HEK293T (cell line): ENCODE data around the gene ITGAV.

Experiments used
- CTCF ChIA-PET: fragments of 350-600 bp; formaldehyde crosslinking; extraction: SDS; loops from one replicate; lab custom pipeline; 2021; ENCODE audit warnings: antibody characterized with exemption, inconsistent platforms; lab: Yijun Ruan, JAX
- POLR2A ChIA-PET: fragments of 350-600 bp; formaldehyde crosslinking; extraction: SDS; loops from one replicate; lab custom pipeline; 2020; ENCODE audit warnings: antibody characterized with exemption, inconsistent platforms; lab: Yijun Ruan, JAX
- DNase-seq: peaks from one replicate; pipeline ENCODE4 v3.0.0; 2012; ENCODE audit warnings: mixed read lengths; ENCODE audit errors: extremely low spot score
- ARNT ChIP-seq: fragments of 450-650 bp; IDR thresholded peaks from 2 replicates; pipeline ENCODE4 v1.6.1; 2017; ENCODE audit warnings: mild to moderate bottlenecking
- BHLHE40 ChIP-seq: fragments of 450-650 bp; IDR thresholded peaks from 2 replicates; pipeline ENCODE4 v1.6.1; 2016; ENCODE audit warnings: mild to moderate bottlenecking, moderate library complexity, borderline replicate concordance
- CTBP1 ChIP-seq: fragments of 450-650 bp; IDR thresholded peaks from 2 replicates; pipeline ENCODE4 v1.6.1; 2016; ENCODE audit warnings: borderline replicate concordance
- ELF4 ChIP-seq: fragments of 450-650 bp; IDR thresholded peaks from 2 replicates; pipeline ENCODE4 v1.6.1; 2017; ENCODE audit warnings: antibody characterized with exemption
- FOXA1 ChIP-seq: fragments of 450-650 bp; IDR thresholded peaks from 2 replicates; pipeline ENCODE4 v1.6.1; 2016; ENCODE audit warnings: mild to moderate bottlenecking
- FOXK2 ChIP-seq: fragments of 450-650 bp; IDR thresholded peaks from 2 replicates; pipeline ENCODE4 v1.6.1; 2016; ENCODE audit warnings: mild to moderate bottlenecking
- FOXM1 ChIP-seq: fragments of 450-650 bp; IDR thresholded peaks from 2 replicates; pipeline ENCODE4 v1.6.1; 2017; ENCODE audit warnings: mild to moderate bottlenecking, borderline replicate concordance
- HDGF ChIP-seq: fragments of 450-650 bp; IDR thresholded peaks from 2 replicates; pipeline ENCODE4 v1.6.1; 2017; ENCODE audit warnings: antibody characterized with exemption, borderline replicate concordance
- L3MBTL2 ChIP-seq: fragments of 450-650 bp; conservative IDR thresholded peaks from 2 replicates; pipeline ENCODE4 v1.6.1; 2016; ENCODE audit warnings: mild to moderate bottlenecking
- LEF1 ChIP-seq: fragments of 450-650 bp; IDR thresholded peaks from 2 replicates; pipeline ENCODE4 v1.6.1; 2017; ENCODE audit warnings: mild to moderate bottlenecking, borderline replicate concordance
- NFRKB ChIP-seq: fragments of 450-650 bp; IDR thresholded peaks from 2 replicates; pipeline ENCODE4 v1.6.1; 2016; ENCODE audit warnings: mild to moderate bottlenecking, moderate library complexity
- SP1 ChIP-seq: fragments of 450-650 bp; IDR thresholded peaks from 2 replicates; pipeline ENCODE4 v1.6.1; 2017
- SUZ12 ChIP-seq: fragments of 450-650 bp; IDR thresholded peaks from 2 replicates; pipeline ENCODE4 v1.6.1; 2016; ENCODE audit warnings: mild to moderate bottlenecking
- TARDBP ChIP-seq: fragments of 450-650 bp; IDR thresholded peaks from 2 replicates; pipeline ENCODE4 v1.6.1; 2016
- ZNF384 ChIP-seq: fragments of 450-650 bp; IDR thresholded peaks from 2 replicates; pipeline ENCODE4 v1.6.1; 2016
- TF ChIP-seq, protein P1 (sequence below): fragments of 450-650 bp; IDR thresholded peaks from 2 replicates; pipeline ENCODE4 v1.6.1; 2016

The ITGAV gene

DNA sequence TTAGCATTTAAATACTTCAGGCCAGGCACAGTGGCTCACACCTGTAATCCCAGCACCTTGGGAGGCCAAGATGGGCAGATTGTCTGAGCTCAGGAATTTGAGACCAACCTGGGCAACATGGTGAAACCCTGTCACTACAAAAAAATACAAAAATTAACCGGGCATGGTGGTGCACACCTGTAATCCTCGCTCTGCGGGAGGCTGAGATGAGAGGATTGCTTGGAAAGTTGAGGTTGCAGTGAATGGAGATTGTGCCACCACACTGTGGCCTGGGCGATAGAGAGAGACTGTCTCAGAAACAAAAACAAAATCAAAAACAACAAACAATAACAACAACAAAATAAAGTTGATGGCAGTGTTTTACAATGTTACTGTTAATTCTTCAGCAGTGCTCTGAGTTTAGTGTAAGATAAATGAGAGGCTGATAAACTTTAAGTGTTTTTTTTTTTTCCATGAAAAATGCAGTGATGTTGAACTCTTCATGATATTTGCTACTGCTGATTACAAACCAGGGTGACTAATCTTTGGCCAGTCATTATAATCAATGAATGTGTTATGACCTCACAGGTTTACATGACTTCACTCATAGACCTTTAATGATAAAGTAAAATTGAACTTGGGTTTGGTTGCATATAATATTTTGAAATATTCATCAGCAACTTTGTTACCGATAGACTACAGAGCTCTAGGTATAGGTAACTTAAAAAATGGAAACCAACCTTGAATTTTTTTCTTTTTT, 2.5 kb downstream of the ITGAV start:
- ChIA-PET POLR2A (no interaction called here), CTCF (no interaction called here)
- TF ChIP-seq BHLHE40: no peak
- DNase-seq: no peak

DNA sequence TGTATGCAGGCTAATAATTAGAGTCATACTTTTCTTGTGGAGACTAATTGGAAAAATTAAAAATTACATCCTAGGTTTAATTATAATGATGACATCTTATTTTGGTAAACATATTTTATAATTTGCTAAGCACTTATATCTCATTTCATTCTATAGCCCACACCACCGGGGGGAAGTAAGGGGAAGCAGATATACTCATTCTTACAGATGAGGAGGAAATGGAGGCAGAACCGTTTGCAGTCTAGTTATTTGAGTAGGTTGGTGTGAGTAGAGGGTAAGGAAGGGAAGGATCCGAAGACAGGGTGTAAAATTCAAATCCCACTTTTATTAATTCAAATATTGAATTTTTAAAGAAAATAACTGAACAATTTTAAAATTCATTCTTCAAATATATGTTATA, 3.7 kb downstream of the ITGAV start:
- CTCF ChIA-PET: no interaction called here
- TF ChIP-seq, protein P1, sequence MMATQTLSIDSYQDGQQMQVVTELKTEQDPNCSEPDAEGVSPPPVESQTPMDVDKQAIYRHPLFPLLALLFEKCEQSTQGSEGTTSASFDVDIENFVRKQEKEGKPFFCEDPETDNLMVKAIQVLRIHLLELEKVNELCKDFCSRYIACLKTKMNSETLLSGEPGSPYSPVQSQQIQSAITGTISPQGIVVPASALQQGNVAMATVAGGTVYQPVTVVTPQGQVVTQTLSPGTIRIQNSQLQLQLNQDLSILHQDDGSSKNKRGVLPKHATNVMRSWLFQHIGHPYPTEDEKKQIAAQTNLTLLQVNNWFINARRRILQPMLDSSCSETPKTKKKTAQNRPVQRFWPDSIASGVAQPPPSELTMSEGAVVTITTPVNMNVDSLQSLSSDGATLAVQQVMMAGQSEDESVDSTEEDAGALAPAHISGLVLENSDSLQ: no peak
- no peak for TF ChIP-seq TARDBP
- DNase-seq: no peak
- POLR2A ChIA-PET: no interaction called here

DNA sequence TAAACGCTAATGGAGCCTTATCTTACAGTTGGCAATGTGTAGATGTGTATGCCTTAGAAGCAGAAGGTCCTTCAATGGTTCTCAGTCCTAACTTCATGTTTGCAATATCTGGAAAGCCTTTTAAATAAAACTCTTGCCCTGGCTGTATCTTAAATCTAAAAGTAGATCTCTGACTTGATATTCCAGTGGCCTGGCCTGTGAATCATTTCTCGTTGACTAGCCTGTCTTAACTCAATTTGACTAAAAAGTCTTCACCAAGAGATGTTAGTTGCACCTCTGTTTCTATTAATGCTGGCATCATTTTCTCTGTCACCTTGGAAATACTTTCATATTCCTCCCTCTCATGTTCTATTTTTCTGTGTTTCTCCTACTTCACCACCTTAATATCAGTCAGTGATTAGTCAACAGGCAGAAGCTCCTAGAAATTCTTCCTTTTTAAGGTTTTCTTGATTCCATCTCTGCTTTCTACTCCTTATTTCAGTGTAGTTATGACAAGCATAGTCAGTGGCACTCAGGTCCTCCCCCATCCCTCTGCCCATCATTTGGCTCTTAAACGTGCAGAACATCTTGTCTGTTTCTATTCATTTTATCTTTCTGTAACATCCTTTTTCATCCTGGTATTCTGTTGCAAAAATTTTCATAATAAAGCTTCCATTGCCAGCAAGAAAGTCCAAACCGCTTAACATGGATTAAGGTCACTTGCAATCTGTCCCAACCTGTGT, 4.3 kb downstream of the ITGAV start:
- no peak for TF ChIP-seq FOXA1
- TF ChIP-seq BHLHE40: no peak
- TF ChIP-seq FOXM1: no peak
- TF ChIP-seq ZNF384: no peak
- no peak for TF ChIP-seq CTBP1
- TF ChIP-seq SP1: no peak
- TF ChIP-seq FOXK2: no peak
- TF ChIP-seq NFRKB: no peak
- TF ChIP-seq, protein P1: no peak
- TF ChIP-seq LEF1: no peak
- TF ChIP-seq ELF4: no peak
- TF ChIP-seq L3MBTL2: no peak
- ChIA-PET POLR2A (no interaction called here), CTCF (no interaction called here)
- DNase-seq: no peak

DNA sequence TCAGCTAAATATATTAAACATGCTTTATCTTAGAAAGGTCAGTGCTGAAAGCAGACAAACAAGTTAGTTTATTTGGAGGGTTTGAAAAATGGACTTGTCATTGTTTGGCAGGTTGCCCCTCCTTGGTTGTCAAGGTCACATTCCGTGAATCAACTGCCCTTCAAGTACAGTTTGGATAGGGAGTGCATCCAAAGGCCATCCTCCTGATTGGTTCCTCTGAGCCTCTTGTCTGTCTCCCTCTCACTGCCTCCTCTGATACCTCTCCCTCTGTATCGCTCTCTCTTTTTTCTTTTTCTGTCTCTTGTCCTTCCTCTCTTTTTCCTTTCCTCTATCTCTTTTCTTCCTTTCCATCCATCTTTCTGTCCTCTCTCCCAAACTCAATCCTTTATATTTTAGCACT, 5.4 kb downstream of the ITGAV start:
- no peak for TF ChIP-seq FOXA1
- TF ChIP-seq LEF1: no peak
- TF ChIP-seq, protein P1: no peak
- no peak for TF ChIP-seq HDGF
- TF ChIP-seq SP1: no peak
- no peak for TF ChIP-seq ARNT
- no peak for TF ChIP-seq FOXM1
- no peak for TF ChIP-seq TARDBP
- no peak for TF ChIP-seq FOXK2
- TF ChIP-seq ZNF384: no peak
- no peak for TF ChIP-seq SUZ12
- TF ChIP-seq BHLHE40: no peak
- TF ChIP-seq ELF4: no peak
- no peak for TF ChIP-seq L3MBTL2
- no peak for TF ChIP-seq NFRKB
- no peak for TF ChIP-seq CTBP1
- CTCF ChIA-PET: no interaction called here
- no peak for DNase-seq
- POLR2A ChIA-PET: no interaction called here

DNA sequence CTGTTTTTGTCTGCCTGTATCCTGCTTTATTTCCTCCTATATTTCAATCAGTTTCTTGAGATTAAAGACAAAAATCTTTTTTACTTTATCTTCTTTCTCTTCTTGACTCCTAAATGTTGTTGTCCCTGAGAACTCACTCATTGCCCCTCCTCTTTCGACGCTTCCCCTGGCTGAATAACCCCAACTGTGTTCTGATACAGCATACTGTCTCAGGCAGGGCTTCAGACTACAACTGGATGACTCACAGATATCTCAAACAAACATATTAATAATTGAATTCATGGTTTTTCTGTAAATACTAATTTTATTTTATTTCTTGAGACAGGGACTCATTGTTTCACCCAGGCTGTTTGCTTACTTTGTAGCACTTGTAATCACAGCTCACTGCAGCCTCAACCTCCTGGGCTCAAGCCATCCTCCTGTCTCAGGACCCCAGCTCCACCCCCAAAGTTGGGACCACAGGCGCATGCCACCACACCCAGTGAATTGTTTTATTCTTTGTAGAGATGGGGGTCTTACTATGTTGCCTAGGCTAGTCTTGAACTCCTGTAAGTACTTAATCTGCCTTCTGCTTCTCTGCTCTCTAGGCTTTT, 9.4 kb downstream of the ITGAV start:
- ChIA-PET POLR2A (interaction anchor here (1.1 kb wide), 1 partner anchor 113 kb away, joined by 3 read pairs; the partner anchor contains the start of gene ZC3H15), CTCF (interaction anchor here (0.6 kb wide), 1 partner anchor 40 kb away, joined by 3 read pairs; no protein-coding TSS in a partner anchor)
- no peak for TF ChIP-seq ELF4
- no peak for TF ChIP-seq LEF1
- TF ChIP-seq SUZ12: no peak
- TF ChIP-seq HDGF: no peak
- TF ChIP-seq ARNT: no peak
- no peak for TF ChIP-seq FOXM1
- no peak for TF ChIP-seq CTBP1
- no peak for TF ChIP-seq BHLHE40
- TF ChIP-seq TARDBP: no peak
- TF ChIP-seq ZNF384: no peak
- TF ChIP-seq, protein P1: no peak
- DNase-seq: no peak

DNA sequence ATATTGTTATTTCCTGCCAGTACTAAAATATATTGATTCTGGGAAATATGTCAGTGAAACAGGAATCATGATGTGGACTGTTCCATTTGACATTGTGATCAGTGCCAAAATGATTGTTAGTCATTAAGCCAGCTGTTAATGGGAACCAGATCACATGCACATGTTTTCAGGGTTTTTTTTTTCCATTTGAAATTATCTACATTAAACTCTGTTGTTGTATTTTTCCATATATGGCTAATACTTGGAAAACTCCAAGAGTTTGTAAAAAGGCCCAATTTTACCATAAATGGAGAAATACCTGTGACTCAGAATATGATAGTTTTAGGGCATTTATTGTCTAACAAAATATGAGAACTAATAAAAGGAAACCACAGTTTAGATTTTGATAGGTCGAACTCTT, 13.4 kb downstream of the ITGAV start:
- DNase-seq: no peak
- ChIA-PET POLR2A (no interaction called here), CTCF (no interaction called here)
- TF ChIP-seq LEF1: no peak
- no peak for TF ChIP-seq TARDBP
- TF ChIP-seq ELF4: no peak
- TF ChIP-seq BHLHE40: no peak
- no peak for TF ChIP-seq NFRKB
- TF ChIP-seq SP1: no peak
- TF ChIP-seq, protein P1: no peak
- no peak for TF ChIP-seq HDGF
- no peak for TF ChIP-seq ARNT
- no peak for TF ChIP-seq SUZ12
